ENCODE measurements around the gene SELPLG.

- TF ChIP-seq POLR2AphosphoS5 (IDR thresholded peaks at IDR 0.05; ENCODE audit: borderline replicate concordance, low read depth, low read length): no peak
- no peak for TF ChIP-seq EZH2 (IDR thresholded peaks at IDR 0.05)
Observed at GRCh38 chr12:108587826-108588225, 45.9 kb downstream of the SELPLG start.

Data from SK-N-MC (cell line).